ENCODE measurements around the gene CABYR. TPM values are rescaled to one million over a fixed set of nuclear protein-coding genes. Genes with fewer than 3 reads are reported as not detected.

The CABYR gene
- total RNA-seq, 1 experiment from 2014 or later: 19.3 TPM

GRCh38 chr18:24209558-24209957, 70.7 kb downstream of the CABYR start (continued):
- no peak for TF ChIP-seq IRF1 (CRISPR knock-in tag; IDR thresholded peaks at IDR 0.05)
- no peak for TF ChIP-seq ATF1 (CRISPR knock-in tag; IDR thresholded peaks at IDR 0.05)
- TF ChIP-seq OVOL2 (CRISPR knock-in tag; IDR thresholded peaks at IDR 0.05; ENCODE audit: borderline replicate concordance): no peak
- TF ChIP-seq ZNF232 (CRISPR knock-in tag; IDR thresholded peaks at IDR 0.05): no peak

Other genes starting within 250 kb of the CABYR start
- gene TTC39C, start 124.3 kb upstream of the CABYR start, total RNA-seq (2021): 28.8 to 57.3 TPM (median 31.4 TPM) in 3 replicates